ENCODE results near the gene KIRREL3.

KIRREL3 gene

DNA sequence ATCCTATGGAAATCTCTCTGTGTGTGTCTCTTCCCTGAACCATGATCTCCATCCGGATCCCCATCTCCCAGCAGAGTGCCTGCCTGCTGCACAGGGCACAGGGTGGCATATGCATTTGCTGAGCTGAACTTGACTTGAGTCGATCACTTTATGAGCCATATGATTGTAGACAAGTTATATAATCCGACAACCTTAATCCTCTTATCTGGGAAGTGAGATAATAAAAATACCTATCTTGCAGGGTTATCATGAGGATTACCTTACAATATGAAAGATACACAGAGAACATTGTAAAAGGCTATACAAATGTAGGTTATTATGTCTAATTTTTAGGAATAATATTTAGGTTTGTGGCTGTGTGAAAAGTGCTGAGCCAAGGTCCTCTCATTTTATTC lies 520.6 kb downstream of the KIRREL3 start:
- DNase-seq (ENCODE audit: low read depth, low spot score), result no peak
- POLR2A ChIA-PET, result interaction anchor here (1.0 to 1.1 kb wide), 2 partner anchors 162 to 170 kb away, joined by 4 read pairs; no protein-coding TSS in a partner anchor
- no peak overlapping the region for H3K4me3 ChIP-seq (ENCODE audit: low read depth, low read length)
- CTCF ChIA-PET, result interaction anchor here (0.6 to 10.2 kb wide), 62 partner anchors 9 to 591 kb away, joined by 3 to 260 read pairs (median 6); partner anchors contain the start of gene DCPS
- TF ChIP-seq CTCF (IDR thresholded peaks at IDR 0.05; ENCODE audit: insufficient read depth, low read length, missing control alignments), result no peak

DNA sequence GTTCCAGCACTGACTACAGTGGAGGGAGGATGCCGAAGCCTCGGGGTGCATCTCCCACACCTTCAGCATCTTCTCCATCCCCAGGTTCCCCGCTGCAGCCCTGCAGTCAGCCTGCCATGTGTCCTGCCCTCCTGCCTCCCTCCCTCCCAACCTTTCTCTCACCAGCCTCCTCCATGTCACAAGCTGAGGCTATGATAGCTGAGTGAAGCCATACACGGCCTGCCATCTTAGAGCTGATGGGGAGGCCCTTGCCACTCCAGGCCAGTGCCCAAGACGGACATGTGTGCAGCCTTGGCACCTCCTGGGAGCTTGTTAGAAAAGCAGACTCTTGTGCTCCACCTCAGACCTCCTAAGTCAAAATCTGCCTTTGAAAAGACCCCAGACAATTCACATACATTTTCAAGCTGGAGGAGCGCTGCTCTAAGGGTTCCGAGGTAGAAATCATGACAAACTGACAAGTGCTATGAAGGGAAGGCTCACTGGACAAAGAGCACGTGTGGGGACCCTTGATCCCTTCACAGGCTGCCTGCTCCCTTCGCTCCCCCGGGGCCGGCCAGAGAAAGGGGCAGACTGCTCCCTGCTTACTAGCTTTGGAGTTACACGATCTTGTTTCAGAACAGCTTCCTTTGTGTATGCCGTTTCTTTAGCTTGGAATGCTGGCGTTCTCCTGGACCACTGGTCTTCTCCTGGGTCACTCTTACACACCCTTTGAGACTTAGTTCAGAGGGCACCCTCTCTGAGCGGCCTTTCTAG lies 521.2 kb downstream of the KIRREL3 start:
- TF ChIP-seq CTCF (IDR thresholded peaks at IDR 0.05; ENCODE audit: insufficient read depth, low read length, missing control alignments), result no peak
- ChIA-PET POLR2A (no interaction called here), CTCF (interaction anchor here (0.7 to 10.2 kb wide), 17 partner anchors 8 to 511 kb away, joined by 3 to 260 read pairs (median 13); partner anchors contain the start of gene DCPS)
- DNase-seq (ENCODE audit: low read depth, low spot score), result no peak
- no peak overlapping the region for H3K4me3 ChIP-seq (ENCODE audit: low read depth, low read length)

- no peak for TF ChIP-seq CTCF (IDR thresholded peaks at IDR 0.05; ENCODE audit: insufficient read depth, low read length, missing control alignments)
- CTCF ChIA-PET, result interaction anchor here (1.1 to 10.2 kb wide), 6 partner anchors 10 to 512 kb away, joined by 3 to 260 read pairs (median 27); partner anchors contain the start of gene DCPS
- no peak overlapping the region for H3K4me3 ChIP-seq (ENCODE audit: low read depth, low read length)
- POLR2A ChIA-PET, result no interaction called here
- no peak for DNase-seq (ENCODE audit: low read depth, low spot score)
These were observed 522.1 kb downstream of the KIRREL3 start for GRCh38 chr11:126478466-126478865.

GRCh38 chr11:126477535-126478305 lies 522.9 kb downstream of the KIRREL3 start:
- POLR2A ChIA-PET, result no interaction called here
- CTCF ChIA-PET, result interaction anchor here (0.9 to 1.5 kb wide), 5 partner anchors 11 to 513 kb away, joined by 3 to 4 read pairs (median 3); no protein-coding TSS in a partner anchor
- no peak for TF ChIP-seq CTCF (IDR thresholded peaks at IDR 0.05; ENCODE audit: insufficient read depth, low read length, missing control alignments)
- DNase-seq (ENCODE audit: low read depth, low spot score), result no peak
- H3K4me3 ChIP-seq (ENCODE audit: low read depth, low read length), result no peak overlapping the region

DNA sequence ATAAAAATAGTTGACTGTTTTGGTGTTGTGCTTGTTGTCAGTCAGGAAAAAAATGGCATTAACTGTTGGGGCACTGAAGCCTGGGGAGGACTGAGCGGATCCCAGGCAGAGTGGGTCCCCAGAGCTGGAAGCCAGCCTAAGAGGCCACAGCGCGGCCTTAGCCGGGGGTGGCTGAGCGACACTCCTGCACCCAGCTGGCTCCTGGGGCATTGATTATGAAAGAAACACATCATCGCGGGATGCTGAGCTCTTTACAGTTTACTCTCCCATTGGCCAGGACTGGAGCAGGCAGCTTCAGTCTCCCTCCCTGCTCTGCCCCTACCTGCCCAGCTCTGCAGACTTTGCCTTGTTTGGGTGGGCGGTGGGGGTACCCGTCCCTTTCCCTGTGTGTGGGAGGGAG lies 523.6 kb downstream of the KIRREL3 start:
- no peak for TF ChIP-seq CTCF (IDR thresholded peaks at IDR 0.05; ENCODE audit: insufficient read depth, low read length, missing control alignments)
- POLR2A ChIA-PET, result no interaction called here
- DNase-seq (ENCODE audit: low read depth, low spot score), result no peak
- H3K4me3 ChIP-seq (ENCODE audit: low read depth, low read length), result no peak overlapping the region
- CTCF ChIA-PET, result interaction anchor here (0.9 to 1.5 kb wide), 6 partner anchors 11 to 513 kb away, joined by 3 to 4 read pairs (median 3); no protein-coding TSS in a partner anchor
